ENCODE data around the gene TCERG1L.
A peak's percentile ranks its signal among the peaks of the same experiment; 100 is the strongest.

TCERG1L gene

GRCh38 chr10:131311661-131312477 is at the start of gene TCERG1L:
TSS of gene TCERG1L (minus strand) at chr10:131311721. CDS start at chr10:131311635, 86 bp downstream.
- Mint-ChIP-seq H3K4me1 (peaks cover 6% of the 10 kb centered on the region), H3K27ac (no peak within 1 kb of the TSS), H3K27me3 (peaks cover 52% of the 10 kb centered on the region), H3K9me3 (no peaks in the 10 kb centered on the region), H3K36me3 (ENCODE audit: low read depth) (no peaks in the 10 kb centered on the region), H3K4me3 (peak within 1 kb of the TSS; percentile 14)
- ATAC-seq (no peak), DNase-seq (no peak)

DNA sequence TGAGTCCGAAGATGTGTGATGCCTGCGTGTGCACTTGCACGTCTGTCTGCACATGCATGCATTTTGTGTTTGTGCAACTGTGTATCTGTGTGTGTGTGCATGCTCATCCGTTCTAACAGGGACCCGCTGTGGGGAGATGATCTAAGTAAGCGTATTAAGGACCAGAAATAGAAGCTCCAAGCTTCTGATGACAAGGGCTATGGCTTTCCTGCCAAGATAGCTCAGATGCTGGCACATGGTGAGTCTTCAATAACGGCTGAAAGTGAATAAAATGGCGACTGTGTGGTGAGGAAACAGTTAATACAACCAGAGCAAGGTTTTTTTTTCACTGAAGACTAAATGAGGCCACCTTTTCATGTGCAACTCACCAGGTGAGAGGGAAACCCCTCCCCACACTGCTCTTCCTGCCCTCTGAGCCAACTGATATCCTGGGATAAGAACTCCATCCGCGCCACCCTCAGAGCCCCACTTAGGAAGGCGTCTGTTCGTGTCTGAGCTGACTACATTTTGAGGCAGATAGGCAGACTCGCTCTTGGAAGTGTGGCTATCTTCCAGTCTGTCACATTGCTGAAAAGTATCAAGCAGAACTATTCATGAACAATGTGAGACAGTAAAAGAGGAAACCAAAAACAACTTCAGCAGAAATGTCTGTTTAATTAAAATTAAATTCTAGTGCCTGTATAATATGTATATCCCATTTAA is 47.4 kb upstream of the TCERG1L start:
- Mint-ChIP-seq H3K27ac (no peak overlapping the region), H3K4me3 (no peak overlapping the region), H3K4me1 (no peaks in the 10 kb centered on the region), H3K9me3 (peaks cover 10% of the 10 kb centered on the region), H3K36me3 (ENCODE audit: low read depth) (no peaks in the 10 kb centered on the region), H3K27me3 (no peaks in the 10 kb centered on the region)
- no peak for DNase-seq
- no peak for ATAC-seq

DNA sequence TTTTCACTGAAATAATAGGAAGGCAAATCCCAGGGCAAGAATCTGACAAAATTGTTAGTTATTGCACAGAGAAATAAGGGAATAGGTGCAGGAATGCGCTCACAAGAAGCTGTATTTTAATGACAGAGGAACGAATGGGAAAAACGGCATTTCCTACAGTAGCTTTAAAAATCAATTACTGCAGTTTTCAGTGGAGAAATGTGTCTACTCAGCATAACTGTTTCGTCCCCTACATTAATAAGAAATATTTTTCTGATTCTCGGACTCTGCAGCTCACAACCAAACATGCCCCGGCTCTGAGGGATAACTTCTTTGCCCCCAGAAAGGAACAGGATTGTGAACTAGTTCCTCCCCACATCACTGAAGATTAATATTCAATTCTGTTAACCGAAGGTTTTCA is 44.9 kb upstream of the TCERG1L start:
- no peak for DNase-seq
- H3K4me1 Mint-ChIP-seq, result no peaks in the 10 kb centered on the region
- H3K27ac Mint-ChIP-seq, result no peak overlapping the region
- no peaks in the 10 kb centered on the region for H3K36me3 Mint-ChIP-seq (ENCODE audit: low read depth)
- H3K27me3 Mint-ChIP-seq, result no peaks in the 10 kb centered on the region
- H3K9me3 Mint-ChIP-seq, result peaks cover 4% of the 10 kb centered on the region
- no peak for ATAC-seq
- H3K4me3 Mint-ChIP-seq, result no peak overlapping the region

DNA sequence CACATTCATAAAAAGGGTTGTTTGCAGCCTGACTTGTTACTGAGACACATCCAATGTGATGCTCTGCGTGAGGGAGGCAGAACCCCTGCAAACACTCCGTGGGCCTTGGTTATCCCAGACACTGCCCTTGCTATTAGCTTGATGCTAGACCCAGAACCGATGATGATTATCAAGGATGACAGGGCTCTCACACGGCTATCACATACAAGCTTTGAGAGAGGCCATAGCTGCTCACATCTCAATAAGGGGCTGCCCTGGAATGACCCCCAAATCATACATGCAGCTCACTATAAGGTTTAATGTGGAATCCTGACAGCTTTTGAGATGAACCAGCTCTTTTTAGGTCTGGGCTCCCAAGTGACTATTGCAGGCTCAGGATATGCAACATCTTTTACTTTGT is 44.4 kb upstream of the TCERG1L start:
- Mint-ChIP-seq H3K4me1 (no peaks in the 10 kb centered on the region), H3K27ac (no peak overlapping the region), H3K36me3 (ENCODE audit: low read depth) (no peaks in the 10 kb centered on the region), H3K4me3 (no peak overlapping the region), H3K9me3 (peaks cover 4% of the 10 kb centered on the region), H3K27me3 (no peaks in the 10 kb centered on the region)
- DNase-seq (no peak), ATAC-seq (no peak)

GRCh38 chr10:131355056-131355455 is 43.5 kb upstream of the TCERG1L start:
- Mint-ChIP-seq H3K27ac (no peak overlapping the region), H3K27me3 (no peaks in the 10 kb centered on the region), H3K36me3 (ENCODE audit: low read depth) (no peaks in the 10 kb centered on the region), H3K4me3 (no peak overlapping the region), H3K4me1 (no peaks in the 10 kb centered on the region), H3K9me3 (no peaks in the 10 kb centered on the region)
- DNase-seq (no peak), ATAC-seq (no peak)

DNA sequence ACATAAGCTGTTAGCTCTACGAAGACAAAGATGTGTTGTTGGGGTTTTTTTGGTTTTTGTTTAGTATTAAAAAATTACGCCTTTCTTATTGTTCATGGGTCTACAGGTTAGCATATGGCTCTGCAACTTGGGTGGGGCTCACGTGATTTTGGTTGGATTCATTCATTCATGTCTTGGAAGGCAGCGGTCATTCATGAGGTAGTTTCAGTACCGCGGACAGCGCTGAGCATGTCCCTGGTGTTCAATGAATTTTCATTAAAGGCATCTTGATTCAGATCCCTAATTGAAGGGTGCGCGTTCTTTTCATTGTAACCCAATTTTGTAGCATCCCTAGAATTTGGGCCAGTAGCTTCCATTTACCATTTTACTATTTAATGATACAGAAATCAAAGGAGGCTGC is 42.9 kb upstream of the TCERG1L start:
- DNase-seq (no peak), ATAC-seq (no peak)
- H3K9me3 Mint-ChIP-seq, result no peaks in the 10 kb centered on the region
- H3K27me3 Mint-ChIP-seq, result no peaks in the 10 kb centered on the region
- no peaks in the 10 kb centered on the region for H3K36me3 Mint-ChIP-seq (ENCODE audit: low read depth)
- H3K27ac Mint-ChIP-seq, result no peak overlapping the region
- H3K4me1 Mint-ChIP-seq, result no peaks in the 10 kb centered on the region
- H3K4me3 Mint-ChIP-seq, result no peak overlapping the region

DNA sequence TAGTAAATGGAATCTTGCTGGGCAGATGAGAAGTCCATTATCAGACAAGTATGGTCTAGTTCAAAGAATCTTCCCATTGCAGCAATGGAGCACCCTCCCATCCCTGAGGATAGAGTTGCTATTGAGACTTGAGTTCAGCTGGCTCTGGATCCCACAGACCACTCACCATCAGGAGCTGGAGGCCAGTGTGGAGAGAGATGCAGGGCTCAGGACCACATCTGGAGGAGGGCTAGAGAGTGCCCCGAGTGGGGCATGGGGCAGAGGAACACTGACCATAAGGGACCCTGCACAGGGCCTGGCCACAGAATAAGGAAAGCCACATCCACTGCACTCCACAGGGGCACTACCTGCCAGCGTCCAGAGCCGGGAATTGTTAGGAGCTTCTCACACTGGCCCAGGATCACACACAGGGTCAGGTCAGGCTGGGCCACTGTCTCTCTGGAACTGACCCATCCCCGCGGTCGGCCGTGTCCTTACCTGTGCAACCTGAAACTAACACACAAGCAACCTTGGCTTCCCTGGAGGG is 41.3 kb upstream of the TCERG1L start:
- DNase-seq, result no peak
- H3K27me3 Mint-ChIP-seq, result no peaks in the 10 kb centered on the region

DNA sequence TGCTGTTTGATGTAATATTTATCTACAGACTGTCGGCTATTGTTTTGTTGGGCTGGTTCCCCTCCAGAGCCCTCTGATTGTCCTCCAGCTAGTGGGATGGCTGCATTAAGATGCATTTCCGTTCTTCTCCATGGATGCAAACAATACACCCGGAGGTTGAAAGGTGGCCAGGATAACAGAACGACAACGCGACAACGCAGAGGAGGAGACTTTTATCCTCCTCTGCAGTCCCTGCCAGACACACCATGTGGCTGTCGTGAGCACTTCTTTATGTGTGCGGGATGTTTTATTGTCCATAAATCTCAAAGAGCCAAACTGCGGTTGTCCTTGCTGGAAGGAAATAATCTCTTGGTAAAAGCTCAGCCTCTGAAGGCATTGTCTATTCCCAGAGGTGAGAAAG is 39.1 kb upstream of the TCERG1L start:
- no peaks in the 10 kb centered on the region for H3K4me1 Mint-ChIP-seq
- H3K27me3 Mint-ChIP-seq, result no peaks in the 10 kb centered on the region
- H3K27ac Mint-ChIP-seq, result no peak overlapping the region
- DNase-seq (no peak), ATAC-seq (no peak)
- H3K4me3 Mint-ChIP-seq, result no peak overlapping the region
- peaks cover 4% of the 10 kb centered on the region for H3K9me3 Mint-ChIP-seq
- no peaks in the 10 kb centered on the region for H3K36me3 Mint-ChIP-seq (ENCODE audit: low read depth)

More for the DNA sequence above, 41.3 kb upstream of the TCERG1L start:
- Mint-ChIP-seq H3K4me1 (no peaks in the 10 kb centered on the region), H3K4me3 (no peak overlapping the region), H3K27ac (no peak overlapping the region), H3K9me3 (no peaks in the 10 kb centered on the region), H3K36me3 (ENCODE audit: low read depth) (no peaks in the 10 kb centered on the region)
- ATAC-seq, result no peak

- H3K27me3 Mint-ChIP-seq, result no peaks in the 10 kb centered on the region
- H3K9me3 Mint-ChIP-seq, result peaks cover 4% of the 10 kb centered on the region
- no peaks in the 10 kb centered on the region for H3K36me3 Mint-ChIP-seq (ENCODE audit: low read depth)
- no peak overlapping the region for H3K27ac Mint-ChIP-seq
- ATAC-seq (no peak), DNase-seq (no peak)
- no peaks in the 10 kb centered on the region for H3K4me1 Mint-ChIP-seq
- no peak overlapping the region for H3K4me3 Mint-ChIP-seq
These were observed 38.7 kb upstream of the TCERG1L start for GRCh38 chr10:131350245-131350644.

DNA sequence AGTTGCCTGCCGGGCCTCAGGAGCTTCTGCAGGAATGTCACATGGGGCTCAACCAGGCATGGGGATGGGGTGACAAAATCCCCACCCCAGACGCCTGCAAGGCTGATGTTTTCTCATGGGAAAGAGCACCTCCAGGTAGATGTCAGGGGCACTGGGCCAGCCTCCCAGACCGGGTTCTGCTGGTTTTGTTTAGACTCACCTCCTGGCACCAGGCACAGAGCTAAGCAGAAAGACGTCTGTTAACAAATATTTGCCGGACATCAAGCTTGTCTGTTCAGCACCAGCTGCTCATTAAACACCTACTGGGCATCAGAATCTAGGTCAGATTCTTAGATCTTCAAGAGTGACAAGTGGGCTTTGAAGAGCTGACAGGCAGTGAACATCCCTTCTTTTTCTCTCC is 34.9 kb upstream of the TCERG1L start:
- Mint-ChIP-seq H3K9me3 (peaks cover 4% of the 10 kb centered on the region), H3K27me3 (no peaks in the 10 kb centered on the region), H3K27ac (no peak overlapping the region), H3K4me3 (no peak overlapping the region), H3K36me3 (ENCODE audit: low read depth) (no peaks in the 10 kb centered on the region), H3K4me1 (no peaks in the 10 kb centered on the region)
- ATAC-seq (no peak), DNase-seq (no peak)

DNA sequence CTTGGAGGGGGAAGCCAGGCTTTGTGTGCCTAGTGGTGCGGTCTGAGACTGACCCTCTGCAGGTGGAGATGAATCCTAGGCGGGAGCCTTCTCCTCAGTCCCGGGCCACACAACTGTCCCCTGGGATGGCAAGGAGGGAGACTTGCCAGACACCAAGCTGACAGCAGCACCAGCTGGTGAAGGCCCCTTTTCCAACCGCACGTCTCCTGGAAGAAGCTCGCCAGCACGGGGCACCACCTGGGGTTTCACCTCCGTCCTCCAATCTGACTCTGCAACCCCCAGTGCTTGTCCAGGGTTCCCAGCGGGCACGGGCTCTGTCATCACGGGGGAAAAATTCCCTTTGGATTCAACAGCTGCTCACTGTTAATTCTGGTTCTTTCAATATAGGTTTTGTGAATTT is 34.2 kb upstream of the TCERG1L start:
- ATAC-seq, result no peak
- DNase-seq, result no peak
- H3K27me3 Mint-ChIP-seq, result no peaks in the 10 kb centered on the region
- no peaks in the 10 kb centered on the region for H3K4me1 Mint-ChIP-seq
- H3K36me3 Mint-ChIP-seq (ENCODE audit: low read depth), result no peaks in the 10 kb centered on the region
- no peak overlapping the region for H3K27ac Mint-ChIP-seq
- H3K4me3 Mint-ChIP-seq, result no peak overlapping the region
- H3K9me3 Mint-ChIP-seq, result peaks cover 4% of the 10 kb centered on the region

DNA sequence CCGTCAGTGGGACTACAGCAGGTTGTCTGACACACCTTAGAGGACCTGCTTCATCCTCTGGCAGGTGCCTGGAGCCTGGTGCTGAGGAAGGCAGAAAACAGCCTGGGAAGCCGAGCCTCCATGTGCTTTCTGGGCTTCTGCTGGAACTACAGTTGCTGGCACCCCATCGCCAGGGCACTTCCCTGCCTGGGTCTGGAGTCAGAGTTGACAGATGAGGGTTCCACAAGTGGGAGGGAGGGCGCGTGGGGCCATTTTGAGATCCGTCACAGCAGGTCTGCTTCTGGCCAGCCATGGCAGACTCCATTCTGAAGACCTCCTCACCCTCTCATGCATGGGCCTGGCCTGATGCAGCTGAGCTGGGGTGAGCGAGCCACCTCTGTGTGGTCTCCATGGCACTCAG is 33.2 kb upstream of the TCERG1L start:
- ATAC-seq (no peak), DNase-seq (no peak)
- Mint-ChIP-seq H3K9me3 (peaks cover 4% of the 10 kb centered on the region), H3K36me3 (ENCODE audit: low read depth) (no peaks in the 10 kb centered on the region), H3K4me1 (no peaks in the 10 kb centered on the region), H3K27me3 (no peaks in the 10 kb centered on the region), H3K27ac (no peak overlapping the region), H3K4me3 (no peak overlapping the region)

GRCh38 chr10:131337741-131338140 is 26.2 kb upstream of the TCERG1L start:
- Mint-ChIP-seq H3K27me3 (peaks cover 1% of the 10 kb centered on the region), H3K4me1 (no peaks in the 10 kb centered on the region), H3K36me3 (ENCODE audit: low read depth) (no peaks in the 10 kb centered on the region), H3K4me3 (no peak overlapping the region), H3K9me3 (peaks cover 13% of the 10 kb centered on the region), H3K27ac (no peak overlapping the region)
- no peak for DNase-seq
- ATAC-seq, result no peak

GRCh38 chr10:131332821-131333220 is 21.3 kb upstream of the TCERG1L start:
- DNase-seq (no peak), ATAC-seq (no peak)
- H3K4me1 Mint-ChIP-seq, result no peaks in the 10 kb centered on the region
- no peak overlapping the region for H3K27ac Mint-ChIP-seq
- H3K27me3 Mint-ChIP-seq, result peaks cover 3% of the 10 kb centered on the region
- peaks cover 7% of the 10 kb centered on the region for H3K9me3 Mint-ChIP-seq
- no peaks in the 10 kb centered on the region for H3K36me3 Mint-ChIP-seq (ENCODE audit: low read depth)
- H3K4me3 Mint-ChIP-seq, result no peak overlapping the region

- H3K27ac Mint-ChIP-seq, result no peak overlapping the region
- DNase-seq (no peak), ATAC-seq (no peak)
- H3K36me3 Mint-ChIP-seq (ENCODE audit: low read depth), result no peaks in the 10 kb centered on the region
- no peaks in the 10 kb centered on the region for H3K4me1 Mint-ChIP-seq
- H3K27me3 Mint-ChIP-seq, result peaks cover 19% of the 10 kb centered on the region
- H3K9me3 Mint-ChIP-seq, result no peaks in the 10 kb centered on the region
- no peak overlapping the region for H3K4me3 Mint-ChIP-seq
These were observed 12.4 kb upstream of the TCERG1L start for GRCh38 chr10:131323880-131324279.
